ENCODE data around the gene COA1.
"Not testable (repeated sequence)": the region's sequence is repeated elsewhere in the genome, so short reads cannot be mapped to it uniquely, and the experiment has no call there.

COA1 gene

GRCh38 chr7:43628431-43628830 is 100.9 kb downstream of the COA1 start:
- H3K4me3 ChIP-seq (ENCODE audit: low read length): no peak overlapping the region
- TF ChIP-seq CTCF (IDR thresholded peaks at IDR 0.05; ENCODE audit: insufficient read depth, low read depth, low read length, missing control alignments): no peak
- no peak for DNase-seq (ENCODE audit: low read depth)

- DNase-seq (ENCODE audit: low read depth); H3K4me3 ChIP-seq (ENCODE audit: low read length): not testable (repeated sequence)
These were observed 101.5 kb downstream of the COA1 start for GRCh38 chr7:43627798-43628197.

- H3K4me3 ChIP-seq (ENCODE audit: low read length): no peak overlapping the region
- TF ChIP-seq CTCF (IDR thresholded peaks at IDR 0.05; ENCODE audit: insufficient read depth, low read depth, low read length, missing control alignments): no peak
- DNase-seq (ENCODE audit: low read depth): no peak
These were observed 102.6 kb downstream of the COA1 start for GRCh38 chr7:43626695-43627094.

- no peak for TF ChIP-seq CTCF (IDR thresholded peaks at IDR 0.05; ENCODE audit: insufficient read depth, low read depth, low read length, missing control alignments)
- DNase-seq (ENCODE audit: low read depth): no peak
These were observed 103.3 kb downstream of the COA1 start for GRCh38 chr7:43625980-43626379.

GRCh38 chr7:43625453-43625852 is 103.9 kb downstream of the COA1 start:
- TF ChIP-seq CTCF (IDR thresholded peaks at IDR 0.05; ENCODE audit: insufficient read depth, low read depth, low read length, missing control alignments): no peak
- no peak for DNase-seq (ENCODE audit: low read depth)
- H3K4me3 ChIP-seq (ENCODE audit: low read length): no peak overlapping the region

More at GRCh38 chr7:43625980-43626379, 103.3 kb downstream of the COA1 start:
- H3K4me3 ChIP-seq (ENCODE audit: low read length): no peak overlapping the region

- no peak overlapping the region for H3K4me3 ChIP-seq (ENCODE audit: low read length)
- no peak for DNase-seq (ENCODE audit: low read depth)
These were observed 105.2 kb downstream of the COA1 start for GRCh38 chr7:43624156-43624555.

GRCh38 chr7:43621729-43622448 is 107.4 kb downstream of the COA1 start:
- H3K4me3 ChIP-seq (ENCODE audit: low read length): no peak overlapping the region
- DNase-seq (ENCODE audit: low read depth): no peak
- no peak for TF ChIP-seq CTCF (IDR thresholded peaks at IDR 0.05; ENCODE audit: insufficient read depth, low read depth, low read length, missing control alignments)

More at GRCh38 chr7:43624156-43624555, 105.2 kb downstream of the COA1 start:
- no peak for TF ChIP-seq CTCF (IDR thresholded peaks at IDR 0.05; ENCODE audit: insufficient read depth, low read depth, low read length, missing control alignments)
